ENCODE measurements around the gene PITX2. TPM values are rescaled to one million over a fixed set of nuclear protein-coding genes. Genes with fewer than 3 reads are reported as not detected.

PITX2 gene
- total and polyA plus RNA-seq, 7 donors: 12.4 to 66.3 (median 49.2) TPM

Other genes with a start within 250 kb of the PITX2 start
- 1 to 10 TPM; 1.4 to 4.3 (median 3.0) TPM for gene ENPEP, start 146.9 kb downstream of the PITX2 start, total RNA-seq
- 1 to 10 TPM in 2 of 3 donors, under 1 TPM in 1; 0.75 to 1.1 (median 1.1) TPM for gene ENPEP, start 146.9 kb downstream of the PITX2 start, polyA plus RNA-seq

Measured in psoas muscle (tissue), 7 donors.